GM21381 (cell line): ENCODE data around the gene HK1.
A peak's percentile ranks its signal among the peaks of the same experiment; 100 is the strongest.
"Not testable (repeated sequence)": the region's sequence is repeated elsewhere in the genome, so short reads cannot be mapped to it uniquely, and the experiment has no call there.

ENCODE experiments used
- ATAC-seq: cut with Tn5 transposase; IDR thresholded peaks from one replicate; pipeline ENCODE4 v1.9.1; 2021; ENCODE audit warnings: mild to moderate bottlenecking, moderate library complexity; ENCODE audit not compliant: unreplicated experiment

HK1 gene

DNA sequence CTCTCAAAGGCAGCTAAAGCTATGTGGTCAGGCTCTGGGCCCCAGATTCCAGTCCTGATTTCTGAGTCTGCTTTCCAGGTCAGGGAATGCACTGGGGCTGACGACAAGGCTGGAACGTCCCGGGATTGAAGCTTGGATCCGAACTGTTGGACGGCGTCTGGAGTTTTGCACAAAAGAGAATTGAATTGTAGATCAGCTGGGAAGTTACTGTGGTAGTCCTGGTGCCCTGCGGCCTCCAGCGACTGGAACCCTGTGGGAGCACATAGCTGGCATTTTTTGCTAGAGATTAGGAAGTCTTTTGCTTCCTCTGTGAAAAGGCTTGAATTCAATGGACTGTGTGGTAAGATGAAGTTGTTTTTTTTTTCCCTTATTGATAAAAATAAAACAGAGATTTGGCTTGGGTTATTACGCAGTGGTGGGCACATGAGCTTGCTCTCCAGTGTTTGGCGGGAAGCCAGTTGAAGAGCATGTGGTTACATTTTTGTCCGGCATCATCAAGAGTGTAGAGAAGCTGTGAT, at the start of gene HK1:
Gene HK1, plus strand, starts transcription at position 51 of the 518 bp plus-strand sequence.
- no peak for ATAC-seq

DNA sequence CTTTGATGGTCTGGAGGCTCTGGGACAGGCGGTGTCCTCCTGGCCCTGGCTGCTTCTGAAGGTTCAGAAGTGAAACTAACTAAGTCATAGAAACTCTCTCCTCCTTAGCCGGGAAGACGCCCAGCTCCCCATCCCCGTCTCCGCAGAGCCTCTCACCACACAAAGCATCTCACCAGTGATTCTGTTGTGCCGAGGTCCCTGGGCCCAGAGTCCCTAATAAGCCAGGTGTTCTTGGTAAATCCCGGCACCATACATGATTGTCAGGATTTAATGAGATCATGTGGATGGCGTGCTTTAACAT, 48.7 kb upstream of the HK1 start:
- ATAC-seq, result no peak

- no peak for ATAC-seq
Observed at GRCh38 chr10:69230128-69230527, 48.2 kb upstream of the HK1 start.

GRCh38 chr10:69232252-69232651, 46.0 kb upstream of the HK1 start:
- ATAC-seq, result no peak

- ATAC-seq, result no peak
Observed at GRCh38 chr10:69232736-69233480, 45.4 kb upstream of the HK1 start.

GRCh38 chr10:69234447-69234846, 43.8 kb upstream of the HK1 start:
- no peak for ATAC-seq

GRCh38 chr10:69237528-69238159, 40.7 kb upstream of the HK1 start:
- ATAC-seq, result peak; percentile 90

DNA sequence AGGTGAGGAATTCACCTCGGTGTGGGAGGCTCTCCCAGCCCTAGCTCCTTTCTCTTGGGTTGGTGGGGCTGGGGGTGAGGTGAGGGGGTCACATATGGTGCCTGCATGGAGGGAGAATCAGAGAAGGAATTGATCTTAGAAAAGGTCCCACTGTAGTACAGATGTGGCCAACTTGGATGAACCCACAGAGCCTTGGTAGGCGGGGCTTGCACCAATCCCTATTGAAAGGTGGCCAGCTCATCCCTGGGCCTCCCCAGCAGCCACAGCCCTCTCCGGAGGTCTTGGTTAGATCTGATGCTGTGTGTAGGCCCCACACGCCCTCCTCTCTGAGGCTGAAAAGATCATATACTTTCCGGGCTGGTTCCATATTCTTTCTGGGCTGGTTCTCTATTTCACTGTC, 39.2 kb upstream of the HK1 start:
- ATAC-seq, result no peak

- ATAC-seq, result no peak
Observed at GRCh38 chr10:69239816-69240434, 38.4 kb upstream of the HK1 start.

DNA sequence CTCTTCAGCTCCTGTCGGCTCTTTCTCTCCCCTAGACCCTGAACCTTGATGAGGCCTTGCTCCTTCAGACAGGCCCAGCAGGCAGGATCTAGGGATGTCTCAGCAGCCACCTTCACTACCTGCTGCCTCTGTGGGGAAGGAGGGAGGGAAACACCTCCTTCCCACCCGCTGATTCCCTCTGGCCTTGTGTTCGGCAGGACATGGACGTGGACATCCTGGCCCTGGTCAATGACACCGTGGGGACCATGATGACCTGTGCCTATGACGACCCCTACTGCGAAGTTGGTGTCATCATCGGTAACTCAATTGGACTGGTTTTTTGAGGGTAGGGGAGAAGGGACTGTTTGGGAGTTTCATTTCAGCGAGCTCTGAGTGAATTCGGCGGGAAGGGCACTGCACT, 37.8 kb upstream of the HK1 start:
- no peak for ATAC-seq

GRCh38 chr10:69241575-69241974, 36.7 kb upstream of the HK1 start:
- no peak for ATAC-seq

DNA sequence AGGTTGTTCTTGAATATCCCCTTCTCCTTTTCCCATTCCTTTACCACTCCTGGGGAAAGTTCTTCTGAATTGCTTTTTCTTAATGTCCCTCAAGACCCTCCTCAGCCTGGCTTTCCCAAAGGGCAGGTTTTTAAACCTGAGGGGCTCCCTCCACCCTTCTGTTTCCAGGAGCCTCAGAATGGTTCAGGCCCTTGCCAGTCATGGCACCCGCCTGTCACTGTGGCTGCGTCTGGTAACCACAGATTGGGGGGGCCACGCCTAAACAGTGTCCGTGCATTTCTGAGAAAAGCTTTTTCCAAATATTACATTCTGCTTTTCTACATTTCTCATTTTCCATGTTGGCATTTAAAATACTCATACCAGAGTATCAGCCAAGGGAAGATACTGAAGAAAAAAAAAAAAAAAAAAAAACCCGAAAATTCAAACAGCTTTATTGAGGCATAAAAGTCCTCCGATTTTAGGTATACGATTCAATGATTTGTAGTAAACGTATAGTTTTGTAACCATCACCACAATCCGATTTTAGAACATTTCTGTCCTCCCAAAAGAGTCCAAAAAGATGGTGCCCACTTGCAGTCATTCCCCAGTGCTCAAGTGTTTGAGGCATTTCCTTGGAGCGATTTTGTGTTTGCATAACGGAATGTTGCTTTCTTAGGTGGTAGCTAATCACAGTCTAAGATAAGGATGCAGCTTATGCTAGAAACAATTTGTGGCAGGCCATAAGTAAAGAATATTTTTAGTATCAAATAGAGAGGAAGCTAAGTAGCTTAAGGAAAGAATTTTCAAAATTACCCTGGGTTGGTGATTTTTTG, 36.0 kb upstream of the HK1 start:
- no peak for ATAC-seq

GRCh38 chr10:69242852-69243212, 35.5 kb upstream of the HK1 start:
- ATAC-seq, result no peak

DNA sequence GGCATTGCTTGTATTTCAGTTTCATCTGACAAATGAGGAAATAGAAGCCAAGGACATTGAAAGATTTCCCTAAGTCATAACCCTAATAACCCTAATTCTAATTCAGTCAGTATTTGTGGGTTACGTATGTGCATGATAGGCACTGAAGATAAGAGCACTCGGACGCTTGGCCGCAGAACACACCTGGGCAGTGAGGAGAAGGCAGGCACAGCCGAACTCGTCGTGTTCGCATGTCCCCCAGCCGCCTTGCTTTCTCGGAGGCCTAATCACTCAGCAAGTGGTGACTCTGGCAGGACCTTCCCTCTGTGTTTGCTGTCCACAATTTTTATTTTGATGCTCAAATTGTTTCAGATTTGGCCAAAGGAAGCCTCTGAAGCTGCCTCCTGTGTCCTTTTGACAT, 34.5 kb upstream of the HK1 start:
- ATAC-seq, result no peak

DNA sequence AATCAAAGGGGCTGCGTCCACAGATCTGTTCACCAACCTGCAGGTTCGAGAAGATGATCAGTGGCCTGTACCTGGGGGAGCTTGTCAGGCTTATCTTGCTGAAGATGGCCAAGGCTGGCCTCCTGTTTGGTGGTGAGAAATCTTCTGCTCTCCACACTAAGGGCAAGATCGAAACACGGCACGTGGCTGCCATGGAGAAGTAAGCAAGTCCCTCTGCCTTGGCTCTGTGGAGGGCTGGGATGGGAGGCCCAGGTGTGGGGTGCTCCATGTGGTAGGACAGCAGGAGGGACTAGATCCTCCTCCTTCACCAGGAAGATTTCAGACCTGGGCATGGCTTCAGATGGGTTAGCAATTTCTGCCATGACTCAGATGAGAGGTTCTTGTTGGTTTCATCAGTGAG, 32.3 kb upstream of the HK1 start:
- ATAC-seq, result no peak

DNA sequence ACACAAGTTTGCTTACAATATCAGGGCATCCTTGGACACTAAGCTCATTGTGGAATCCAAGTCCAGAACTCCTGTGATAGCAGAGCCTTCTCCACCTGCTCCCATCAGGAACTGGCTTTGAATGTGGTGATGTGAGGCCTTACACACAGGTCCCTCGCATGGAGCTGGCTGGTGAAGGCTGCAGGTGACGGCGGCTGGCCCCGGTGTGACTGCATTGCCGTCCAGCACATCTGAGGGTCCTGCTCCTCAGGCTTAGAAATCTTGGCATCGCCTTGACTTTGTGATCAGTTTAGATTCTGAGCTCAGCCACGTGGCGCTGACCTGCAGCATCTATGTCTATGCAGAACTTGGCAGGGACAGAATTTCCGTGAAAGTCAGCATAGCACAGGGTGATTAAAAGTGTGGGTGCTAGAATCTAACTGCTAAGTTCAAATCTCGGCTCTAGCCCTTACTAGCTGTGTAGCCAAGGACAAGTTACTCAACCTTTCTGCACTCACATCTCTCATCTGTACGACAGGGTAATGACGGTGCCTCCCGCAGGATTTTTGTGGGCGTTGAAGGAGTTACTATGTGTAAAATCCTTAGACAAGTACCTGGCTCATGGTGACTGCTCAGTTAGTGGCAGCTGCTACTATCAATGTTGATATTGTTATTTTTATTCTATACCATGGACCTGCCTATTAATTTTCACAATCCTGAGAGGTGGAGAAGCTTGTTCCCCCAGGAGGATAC, 31.5 kb upstream of the HK1 start:
- no peak for ATAC-seq

DNA sequence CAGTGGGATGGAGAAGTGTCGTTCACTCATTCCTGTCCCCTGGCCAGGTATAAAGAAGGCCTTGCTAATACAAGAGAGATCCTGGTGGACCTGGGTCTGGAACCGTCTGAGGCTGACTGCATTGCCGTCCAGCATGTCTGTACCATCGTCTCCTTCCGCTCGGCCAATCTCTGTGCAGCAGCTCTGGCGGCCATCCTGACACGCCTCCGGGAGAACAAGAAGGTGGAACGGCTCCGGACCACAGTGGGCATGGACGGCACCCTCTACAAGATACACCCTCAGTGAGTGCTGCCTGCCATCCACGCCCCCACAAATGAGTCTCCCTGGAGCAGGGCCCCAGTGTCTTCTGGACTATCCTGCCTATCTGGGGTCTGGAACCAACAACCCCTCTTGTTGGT, 31.0 kb upstream of the HK1 start:
- no peak for ATAC-seq

GRCh38 chr10:69248117-69248730, 30.1 kb upstream of the HK1 start:
- no peak for ATAC-seq

DNA sequence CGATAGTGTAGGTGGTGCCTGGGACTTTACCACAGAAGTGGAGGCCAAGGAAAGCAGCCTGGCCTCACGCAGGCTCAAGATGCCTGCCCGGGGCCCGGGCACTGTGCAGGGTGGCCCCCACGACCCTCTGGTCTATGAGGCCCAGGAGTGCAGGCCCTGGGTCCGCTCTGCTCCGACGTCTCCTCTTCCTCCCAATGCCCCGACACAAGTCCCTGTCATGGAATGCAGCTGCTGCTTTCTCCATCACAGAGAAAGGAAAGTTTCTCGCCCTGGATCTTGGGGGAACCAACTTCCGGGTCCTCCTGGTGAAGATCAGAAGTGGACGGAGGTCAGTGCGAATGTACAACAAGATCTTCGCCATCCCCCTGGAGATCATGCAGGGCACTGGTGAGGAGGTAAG, 28.3 kb upstream of the HK1 start:
- ATAC-seq, result no peak

DNA sequence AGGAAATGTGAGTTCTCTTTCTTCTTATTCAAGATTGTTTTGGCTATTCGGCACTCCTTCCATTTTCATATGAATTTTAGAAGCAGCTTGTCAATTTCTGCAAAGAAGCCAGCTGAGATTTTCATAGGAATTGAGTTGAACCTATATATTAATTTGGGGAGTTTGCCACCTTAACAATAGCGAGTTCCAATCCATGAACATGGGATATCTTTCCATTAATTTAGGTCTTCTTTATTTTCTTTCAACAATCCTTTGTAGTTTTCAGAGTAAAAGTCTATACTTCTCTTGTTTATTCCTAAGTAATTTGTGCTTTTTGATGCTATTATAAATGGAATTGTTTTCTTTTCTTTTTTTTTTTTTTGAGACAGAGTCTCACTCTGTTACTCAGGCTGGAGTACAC, 26.9 kb upstream of the HK1 start:
- not testable (repeated sequence) for ATAC-seq
